KBM-7 (cell line): ENCODE results near the gene ACOX3.

Source experiments
- DNase-seq: peaks from one replicate; pipeline ENCODE4 v3.0.0-alpha.2; 2015
- in situ Hi-C: fragments of 300-500 bp; cut with MboI; formaldehyde crosslinking; loops from 2 replicates; pipeline ENCODE4 v1.14.3; 2020; ENCODE audit warnings: low sequenced_read_pairs, low pct_unique_long_range_greater_than_20kb, mixed read lengths

The ACOX3 gene

GRCh38 chr4:8380511-8381415 is 59.8 kb downstream of the ACOX3 start:
- in situ Hi-C loops: no loop called here
- DNase-seq: no peak

DNA sequence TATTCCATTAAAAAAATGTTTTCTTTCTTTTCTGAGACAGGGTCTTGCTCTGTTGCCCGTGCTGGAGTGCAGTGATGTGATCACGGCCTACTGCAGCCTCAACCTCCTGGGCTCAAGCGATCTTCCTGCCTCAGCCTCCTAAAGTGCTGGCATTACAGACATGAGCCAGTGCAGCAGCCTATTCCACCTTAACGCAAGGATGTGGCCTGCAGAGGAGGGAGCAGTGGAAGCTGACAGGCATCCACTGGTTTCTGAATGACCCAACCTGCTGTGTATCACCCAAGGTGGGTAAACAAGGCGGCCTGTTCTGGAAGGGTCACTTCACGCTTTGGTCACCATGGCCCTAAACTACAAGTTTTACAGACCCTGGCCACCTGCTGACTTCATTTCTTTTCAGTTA is 60.8 kb downstream of the ACOX3 start:
- DNase-seq: no peak
- in situ Hi-C loops: no loop called here

GRCh38 chr4:8379281-8379680 is 61.2 kb downstream of the ACOX3 start:
- no peak for DNase-seq
- in situ Hi-C loops: no loop called here

GRCh38 chr4:8378776-8379175 is 61.7 kb downstream of the ACOX3 start:
- no peak for DNase-seq
- in situ Hi-C loops: no loop called here

- DNase-seq: no peak
- in situ Hi-C loops: no loop called here
These were observed 62.3 kb downstream of the ACOX3 start for GRCh38 chr4:8378101-8378724.

- in situ Hi-C loops: no loop called here
- no peak for DNase-seq
These were observed 63.1 kb downstream of the ACOX3 start for GRCh38 chr4:8377103-8378075.

GRCh38 chr4:8376361-8377102 is 64.0 kb downstream of the ACOX3 start:
- DNase-seq: no peak
- in situ Hi-C loops: no loop called here

DNA sequence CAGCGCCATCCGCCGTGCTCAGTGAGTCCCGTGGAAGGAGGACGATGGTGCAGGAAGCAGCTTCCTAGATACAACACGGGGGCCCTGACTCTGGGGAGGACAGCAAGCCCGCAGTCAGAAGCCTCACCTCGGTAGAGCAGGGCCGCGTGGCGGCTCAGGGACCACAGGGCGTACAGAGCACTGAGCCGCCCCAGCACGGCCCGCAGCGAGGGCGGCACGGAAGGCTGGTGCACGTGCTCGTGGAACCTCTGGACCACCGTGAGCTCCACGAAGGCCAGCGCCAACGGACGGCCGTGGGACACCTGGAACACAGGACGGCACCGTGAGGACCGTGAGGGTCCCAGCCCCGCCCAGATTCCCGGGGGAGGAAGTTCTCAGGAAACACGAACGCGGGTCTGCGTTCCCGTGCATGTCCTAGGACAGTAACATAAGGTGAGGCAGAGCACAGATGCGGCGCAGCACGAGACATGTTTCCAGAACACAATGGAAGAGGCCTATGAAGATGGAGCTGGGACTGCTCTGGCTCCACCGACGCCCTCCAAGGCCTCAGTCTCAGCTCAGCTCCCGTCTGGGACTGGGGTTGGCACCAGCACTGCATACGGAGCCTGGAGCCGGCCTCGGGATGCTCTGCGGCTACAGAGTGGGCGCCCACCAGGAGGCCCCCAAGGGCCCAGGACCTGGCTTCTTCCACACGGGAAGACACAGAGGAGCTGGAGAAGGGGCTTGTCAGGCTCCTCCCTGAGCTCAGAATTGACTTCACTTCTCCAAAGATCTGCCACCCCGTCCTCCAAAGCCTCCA is 65.5 kb downstream of the ACOX3 start:
- no peak for DNase-seq
- in situ Hi-C loops: no loop called here

DNA sequence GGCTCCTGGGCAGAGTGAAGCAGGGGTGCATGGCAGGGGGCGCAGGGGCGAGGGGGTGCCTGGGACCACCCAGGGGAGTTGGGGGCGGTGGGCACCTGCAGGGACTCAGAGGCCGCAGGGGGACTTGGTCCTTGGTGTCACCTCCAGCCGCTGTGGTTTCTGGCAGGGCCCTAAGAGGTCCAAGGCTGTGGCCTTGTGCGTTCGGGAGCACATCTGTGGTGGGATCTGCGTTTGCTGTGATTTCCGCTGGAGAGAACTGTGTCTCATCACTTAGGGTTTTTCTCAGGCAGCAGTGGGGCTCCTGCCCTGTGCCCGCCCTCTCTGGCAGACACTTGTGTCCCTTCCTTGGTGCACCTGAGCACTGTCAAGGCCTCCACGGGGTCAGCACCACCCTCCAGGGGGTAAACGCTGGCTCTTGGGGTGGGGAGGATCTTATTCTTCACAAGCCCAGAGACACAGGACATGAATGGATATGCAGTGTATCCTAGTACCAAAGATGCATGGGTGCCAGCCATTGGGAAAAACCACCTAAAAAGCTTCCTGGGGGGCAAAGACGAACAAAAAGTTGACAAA is 66.5 kb downstream of the ACOX3 start:
- DNase-seq: no peak
- in situ Hi-C loops: no loop called here

GRCh38 chr4:8373270-8373972 is 67.1 kb downstream of the ACOX3 start:
- DNase-seq: no peak

DNA sequence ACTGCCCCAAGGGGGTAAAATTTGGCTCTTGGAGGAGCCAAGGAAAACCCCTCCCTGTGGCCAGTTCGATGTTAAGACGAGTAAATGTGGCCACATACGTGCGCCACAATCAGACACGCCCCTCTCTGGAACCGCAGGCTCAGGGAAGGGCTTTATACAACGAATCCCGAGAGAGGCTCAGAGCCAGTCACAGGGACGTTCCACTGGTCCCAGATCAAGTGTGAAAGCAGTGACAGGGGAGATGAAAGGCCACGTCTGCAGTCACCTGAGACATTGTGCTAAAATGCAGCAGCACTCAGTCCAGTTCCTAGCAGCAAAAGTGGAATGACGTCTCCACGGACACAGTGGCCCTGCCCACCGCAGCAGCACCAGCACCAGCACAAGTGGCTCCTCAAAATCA is 68.0 kb downstream of the ACOX3 start:
- DNase-seq: no peak
- in situ Hi-C loops: no loop called here

More at GRCh38 chr4:8373270-8373972, 67.1 kb downstream of the ACOX3 start:
- in situ Hi-C loops: no loop called here

- in situ Hi-C loops: no loop called here
- no peak for DNase-seq
These were observed 68.9 kb downstream of the ACOX3 start for GRCh38 chr4:8371596-8371995.

GRCh38 chr4:8370835-8371595 is 69.5 kb downstream of the ACOX3 start:
- no peak for DNase-seq
- in situ Hi-C loops: no loop called here

GRCh38 chr4:8370106-8370787 is 70.3 kb downstream of the ACOX3 start:
- in situ Hi-C loops: no loop called here
- DNase-seq: no peak

DNA sequence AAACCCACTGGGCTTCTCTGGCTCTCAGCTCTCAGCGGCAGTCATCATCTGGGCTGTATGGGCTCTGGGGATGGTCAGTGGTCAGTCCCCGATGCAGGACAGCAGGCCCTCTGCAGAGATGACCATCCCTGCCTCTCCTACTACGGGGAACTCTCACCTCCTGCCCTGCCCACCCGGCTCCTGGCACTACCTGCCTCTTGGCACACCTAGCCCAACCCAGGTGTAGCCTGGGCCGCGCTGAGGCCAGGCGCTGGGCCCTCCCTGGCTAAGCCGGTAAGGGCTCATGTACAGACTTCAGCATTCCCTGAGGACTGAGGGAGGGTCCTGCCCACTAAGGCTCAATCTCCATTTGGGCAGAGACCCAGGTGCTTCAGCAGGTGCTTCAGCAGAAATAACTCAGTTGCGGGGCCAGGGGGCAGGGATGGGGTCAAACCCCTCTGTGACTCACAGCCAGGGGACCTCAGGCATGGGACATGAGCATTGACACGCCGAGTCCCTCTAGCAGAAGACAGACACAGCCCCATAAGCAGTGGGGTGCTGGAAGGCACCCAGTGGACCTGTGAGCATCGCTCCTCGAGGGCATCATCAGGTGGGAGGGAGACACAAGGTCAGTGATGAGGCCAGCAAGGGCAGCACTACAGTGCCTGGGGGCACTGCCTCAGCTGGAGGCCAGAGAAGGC is 71.0 kb downstream of the ACOX3 start:
- in situ Hi-C loops: no loop called here
- no peak for DNase-seq

- in situ Hi-C loops: no loop called here
- no peak for DNase-seq
These were observed 71.5 kb downstream of the ACOX3 start for GRCh38 chr4:8368998-8369397.
